ENCODE data around the gene CD83.

GRCh38 chr6:14092838-14093789 is 24.5 kb upstream of the CD83 start:
- TF ChIP-seq CTCF (IDR thresholded peaks at IDR 0.05; ENCODE audit: poor library complexity) (no peak), EZH2 (IDR thresholded peaks at IDR 0.05; ENCODE audit: borderline replicate concordance) (no peak), EZH2phosphoT487 (IDR thresholded peaks at IDR 0.05; ENCODE audit: low read depth, severe bottlenecking, unreplicated experiment) (no peak)

All from hepatocyte (in vitro differentiated cells).